Pancreas (tissue), 10 donors: ENCODE measurements around the gene DEAF1. TPM values are rescaled to one million over a fixed set of nuclear protein-coding genes. Genes with fewer than 3 reads are reported as not detected.

Experiments
- ATAC-seq, 4 donors: fragments of 200-7000 bp; cut with Tn5 transposase; one replicate each; pipeline versions ENCODE4 v1.8.0 to v1.9.1; 2020; ENCODE audit warnings: mild to moderate bottlenecking in 4 of 4, moderate library complexity in 4 of 4
- DNase-seq, 6 donors: peaks; one replicate each; pipeline ENCODE4 v3.0.0-alpha.2; 2020
- FAIRE-seq: peaks from 2 replicates; lab custom pipeline; 2012; peaks lifted over from hg19 to GRCh38; lab: Jason Lieb, UNC
- H3K27ac ChIP-seq, 4 donors: fragments of 200-600 bp; sonication (generic); 1 replicate in 3 of 4; 2 replicates in 1 of 4; pipeline versions ENCODE4 v1.5.0 to v1.8.0; 2020
- H3K27me3 ChIP-seq, 4 donors: fragments of 200-600 bp; one replicate each; pipeline ENCODE4 v1.8.0; 2021
- H3K36me3 ChIP-seq, 3 donors: fragments of 200-600 bp; sonication (generic) in 1 of 3; one replicate each; pipeline versions ENCODE4 v1.5.0 to v1.8.0; 2020 to 2021
- H3K4me1 ChIP-seq, 3 donors: fragments of 200-600 bp; one replicate each; pipeline ENCODE4 v1.8.0; 2021
- H3K4me3 ChIP-seq, 4 donors: fragments of 200-600 bp; sonication (generic) in 2 of 4; one replicate each; pipeline versions ENCODE4 v1.5.0 to v1.8.0; 2020 to 2021
- H3K9me3 ChIP-seq, 4 donors: fragments of 200-600 bp; one replicate each; pipeline ENCODE4 v1.8.0; 2021
- WGBS, 2 donors: extraction: QIAGEN DNeasy Blood & Tissue Kit; methylation state at CpG; one replicate each; pipeline ENCODE4 v1.1.7; 2013; 5-methylcytosine and 5-hydroxymethylcytosine counted together
- intact Hi-C, 3 donors: fragments of 100-400 bp; cut with DNase I; formaldehyde crosslinking; loops; one replicate each; pipeline versions ENCODE4 v1.11.1 to v1.14.2; 2022
- polyA plus RNA-seq, 2 donors: library from polyadenylated mRNA; stranded (reverse); fragments of 200-250 nt; gene quantifications; one replicate each; pipeline ENCODE4 v1.2.3, GENCODE V29; 2013
- total RNA-seq, 6 donors: library from RNA; stranded (reverse); fragmentation: NEBNext Ultra II Directional in 4 of 6; extraction: Animal tissue kit (Norgen Biotek cat#: 25700) in 4 of 6; gene quantifications; one replicate each; pipeline versions ENCODE4 v1.2.1 to v1.2.4, GENCODE V29; 2021 to 2023
- TF ChIP-seq, protein P1 (sequence below), 4 donors: fragments of 200-600 bp; sonication (generic) in 3 of 4; IDR thresholded peaks; one replicate each; pipeline versions ENCODE4 v1.5.0 to v1.8.0; 2021; ENCODE audit warnings: antibody characterized with exemption in 4 of 4
- donor health status: healthy with polysubstance abuse.
- donor health status: DM: no; HTN: no; CAD: no; lungs with moderate emphysema.
- donor health status: DM: no; HTN: no; CAD: no.
- donor health status: control.
- donor health status: control.
- donor health status: Bipolar disorder and iron deficiency.
- donor health status: DM: yes; HTN: yes; CAD: no.
- donor health status: DM: no; HTN: no; CAD: no.
- donor health status: DM: no; HTN: no; CAD: no.
- donor health status: DM: yes; HTN: yes; CAD: no.

The DEAF1 gene
- total and polyA plus RNA-seq, 8 donors: 15.9 to 33.8 (median 21.0) TPM

DNA sequence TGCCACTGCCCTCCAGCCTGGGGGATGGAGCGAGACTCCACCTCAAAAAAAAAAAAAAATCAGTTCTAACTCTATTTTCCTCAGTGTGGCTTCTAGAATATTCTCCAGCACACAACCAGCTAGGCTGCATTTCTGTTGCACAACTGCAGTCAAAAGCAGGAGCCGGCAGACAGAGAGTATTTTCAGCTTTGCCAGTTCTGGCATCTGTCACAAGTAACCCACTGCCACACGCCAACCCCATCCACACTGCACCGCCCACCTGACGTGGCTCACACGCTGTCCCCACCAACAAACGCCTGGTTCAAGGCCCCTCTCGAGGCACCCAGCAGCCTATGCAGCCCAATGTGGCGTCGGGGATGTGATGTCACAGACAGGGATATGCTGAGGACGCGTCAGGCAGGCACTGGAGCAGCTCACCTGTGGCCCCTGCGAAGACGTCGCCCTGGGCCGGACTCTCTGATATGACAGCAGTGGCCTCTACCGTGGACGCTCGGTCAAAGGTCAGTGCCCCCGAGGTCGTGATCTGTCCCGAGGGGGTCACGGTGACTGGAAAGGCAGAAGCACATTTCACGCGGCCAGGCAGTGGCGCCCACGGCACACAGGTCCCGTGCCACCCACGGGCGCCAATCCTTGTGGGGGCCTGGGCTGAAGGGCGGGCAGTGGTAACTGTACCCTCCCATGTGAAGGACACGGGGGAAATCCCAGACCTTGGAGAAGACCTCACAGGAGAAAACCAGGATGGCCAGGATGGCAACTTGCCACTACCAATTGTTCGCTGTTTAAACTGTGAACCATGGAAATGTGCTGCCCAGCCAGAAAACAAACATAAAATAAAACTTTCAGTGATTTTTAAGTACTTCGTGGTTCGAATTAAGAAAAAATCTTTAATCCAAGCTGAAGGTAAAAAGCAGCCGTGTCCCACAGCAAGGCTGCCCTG is 15.5 kb downstream of the DEAF1 start:
- FAIRE-seq (no peak), DNase-seq (no peak), ATAC-seq (no peak)
- intact Hi-C loops: no loop called here
- H3K4me1 ChIP-seq: no peaks in the 10 kb centered on the region
- H3K4me3 ChIP-seq: no peak overlapping the region
- no peak overlapping the region for H3K27ac ChIP-seq
- no peaks in the 10 kb centered on the region for H3K9me3 ChIP-seq
- no peaks in the 10 kb centered on the region for H3K27me3 ChIP-seq
- H3K36me3 ChIP-seq: peaks cover 0 to 13% (median 0%) of the 10 kb centered on the region in 3 donors
- 91 to 92% methylated on average over 36 of the region's 36 CpGs for WGBS, 2 donors
- TF ChIP-seq, protein P1, sequence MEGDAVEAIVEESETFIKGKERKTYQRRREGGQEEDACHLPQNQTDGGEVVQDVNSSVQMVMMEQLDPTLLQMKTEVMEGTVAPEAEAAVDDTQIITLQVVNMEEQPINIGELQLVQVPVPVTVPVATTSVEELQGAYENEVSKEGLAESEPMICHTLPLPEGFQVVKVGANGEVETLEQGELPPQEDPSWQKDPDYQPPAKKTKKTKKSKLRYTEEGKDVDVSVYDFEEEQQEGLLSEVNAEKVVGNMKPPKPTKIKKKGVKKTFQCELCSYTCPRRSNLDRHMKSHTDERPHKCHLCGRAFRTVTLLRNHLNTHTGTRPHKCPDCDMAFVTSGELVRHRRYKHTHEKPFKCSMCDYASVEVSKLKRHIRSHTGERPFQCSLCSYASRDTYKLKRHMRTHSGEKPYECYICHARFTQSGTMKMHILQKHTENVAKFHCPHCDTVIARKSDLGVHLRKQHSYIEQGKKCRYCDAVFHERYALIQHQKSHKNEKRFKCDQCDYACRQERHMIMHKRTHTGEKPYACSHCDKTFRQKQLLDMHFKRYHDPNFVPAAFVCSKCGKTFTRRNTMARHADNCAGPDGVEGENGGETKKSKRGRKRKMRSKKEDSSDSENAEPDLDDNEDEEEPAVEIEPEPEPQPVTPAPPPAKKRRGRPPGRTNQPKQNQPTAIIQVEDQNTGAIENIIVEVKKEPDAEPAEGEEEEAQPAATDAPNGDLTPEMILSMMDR (IDR thresholded peaks at IDR 0.05): no peak

DNA sequence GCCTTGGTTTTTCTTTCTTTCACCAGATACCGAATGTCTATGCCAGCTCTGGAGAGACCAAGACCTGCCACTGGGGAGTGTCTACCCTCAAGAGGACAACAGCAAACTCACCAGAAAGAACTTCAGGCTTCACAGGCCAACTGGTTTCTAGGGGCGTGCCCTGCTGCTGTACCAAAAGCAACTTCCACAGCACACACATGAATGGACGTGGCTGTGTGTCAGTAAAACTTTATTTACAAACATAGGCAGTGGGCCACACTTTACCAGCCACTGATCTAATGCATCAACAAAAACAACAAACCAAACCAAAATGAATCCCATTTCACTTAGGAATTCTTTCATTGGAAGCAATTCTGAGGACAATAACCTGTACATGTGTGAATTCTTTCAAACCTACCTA is 16.7 kb downstream of the DEAF1 start:
- Histone ChIP-seq H3K9me3 (no peaks in the 10 kb centered on the region), H3K27ac (no peak overlapping the region), H3K27me3 (no peaks in the 10 kb centered on the region), H3K4me1 (no peaks in the 10 kb centered on the region), H3K36me3 (peaks cover 0 to 18% (median 5%) of the 10 kb centered on the region in 3 donors), H3K4me3 (no peak overlapping the region)
- TF ChIP-seq, protein P1 (IDR thresholded peaks at IDR 0.05): no peak
- DNase-seq (no peak), ATAC-seq (no peak), FAIRE-seq (no peak)
- 91 to 99% methylated on average over 3 of the region's 3 CpGs for WGBS, 2 donors
- intact Hi-C loops: no loop called here

DNA sequence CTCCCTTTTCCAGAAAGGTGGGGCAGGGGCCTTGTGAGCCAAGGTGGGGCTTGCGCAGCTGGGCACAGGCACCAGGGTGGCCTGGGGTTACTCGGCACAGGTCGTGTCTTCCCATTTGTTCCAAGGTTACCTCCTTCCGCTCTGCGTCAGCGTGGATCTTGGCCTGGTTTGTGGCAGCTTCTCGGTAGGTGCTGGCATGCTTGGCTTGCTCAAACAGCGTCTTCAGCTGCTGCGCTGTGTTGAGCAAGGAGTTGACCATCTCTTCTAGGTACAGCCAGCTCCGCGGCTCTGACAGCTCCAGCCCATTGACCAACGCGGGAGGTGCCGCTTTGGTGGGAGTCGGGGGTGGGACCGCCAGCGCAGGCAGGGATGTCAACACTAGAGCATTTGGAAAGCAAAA is 20.6 kb downstream of the DEAF1 start:
- 88 to 92% methylated on average over 17 of the region's 17 CpGs for WGBS, 2 donors
- H3K9me3 ChIP-seq: no peaks in the 10 kb centered on the region
- intact Hi-C loops: no loop called here
- FAIRE-seq (no peak), DNase-seq (no peak), ATAC-seq (no peak)
- H3K27me3 ChIP-seq: no peaks in the 10 kb centered on the region
- H3K27ac ChIP-seq: no peak overlapping the region
- no peak overlapping the region for H3K4me3 ChIP-seq
- TF ChIP-seq, protein P1 (IDR thresholded peaks at IDR 0.05): no peak
- H3K36me3 ChIP-seq: peaks cover 0 to 18% (median 5%) of the 10 kb centered on the region in 3 donors
- no peaks in the 10 kb centered on the region for H3K4me1 ChIP-seq

DNA sequence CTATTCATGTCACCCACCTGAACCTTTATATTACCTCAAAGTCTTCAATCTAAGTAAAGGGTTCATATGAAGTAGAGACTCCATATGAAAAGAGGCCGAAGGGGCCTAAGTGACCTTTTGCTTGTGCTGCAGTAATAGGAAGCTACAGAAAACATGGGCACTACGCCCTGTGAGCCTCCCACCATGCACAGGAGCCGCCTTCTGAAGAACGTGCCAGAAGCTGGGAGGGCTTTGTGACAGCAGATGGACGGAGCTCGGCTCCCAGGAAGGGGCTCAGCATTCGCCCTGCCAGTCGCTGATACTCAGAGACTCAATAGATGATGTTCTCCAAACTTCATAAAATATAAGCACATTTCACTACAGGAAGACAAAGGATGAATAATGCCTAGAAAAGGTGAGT is 21.2 kb downstream of the DEAF1 start:
- FAIRE-seq (no peak), DNase-seq (no peak), ATAC-seq (no peak)
- Histone ChIP-seq H3K4me3 (no peak overlapping the region), H3K4me1 (no peaks in the 10 kb centered on the region), H3K36me3 (peaks cover 0 to 18% (median 5%) of the 10 kb centered on the region in 3 donors), H3K9me3 (no peaks in the 10 kb centered on the region), H3K27ac (no peak overlapping the region), H3K27me3 (no peaks in the 10 kb centered on the region)
- TF ChIP-seq, protein P1 (IDR thresholded peaks at IDR 0.05): no peak
- 91 to 95% methylated on average over 8 of the region's 8 CpGs for WGBS, 2 donors
- intact Hi-C loops: no loop called here
